Aorta (tissue), 5 donors: ENCODE results near the gene PSME4. TPM values are rescaled to one million over a fixed set of nuclear protein-coding genes. Genes with fewer than 3 reads are reported as not detected.

Source experiments
- ATAC-seq: fragments of 200-7000 bp; cut with Tn5 transposase; one replicate; pipeline ENCODE4 v1.9.1; 2022; ENCODE audit warnings: moderate library complexity; ENCODE audit not compliant: low FRiP score
- DNase-seq, 2 donors: peaks; one replicate each; pipeline ENCODE4 v3.0.0-alpha.2; 2020
- H3K27ac ChIP-seq, 2 donors: one replicate each; pipeline ENCODE4 v1.5.1; 2013; ENCODE audit warnings: low read length in 2 of 2, mild to moderate bottlenecking in 2 of 2, moderate library complexity in 2 of 2, control low read depth in 1 of 2, inconsistent platforms in 1 of 2, low read depth in 1 of 2
- H3K27me3 ChIP-seq, 2 donors: one replicate each; pipeline ENCODE4 v1.6.1; 2013; ENCODE audit warnings: control low read depth in 1 of 2, low read length in 1 of 2, mild to moderate bottlenecking in 1 of 2, moderate library complexity in 1 of 2; ENCODE audit not compliant: insufficient read depth in 2 of 2, control insufficient read depth in 1 of 2
- H3K36me3 ChIP-seq, 2 donors: one replicate each; pipeline ENCODE4 v1.6.1; 2013; ENCODE audit warnings: control low read depth in 1 of 2, low read length in 1 of 2, mild to moderate bottlenecking in 1 of 2; ENCODE audit not compliant: insufficient read depth in 2 of 2, control insufficient read depth in 1 of 2
- H3K4me1 ChIP-seq, 2 donors: one replicate each; pipeline ENCODE4 v1.6.1; 2013; ENCODE audit warnings: low read length in 2 of 2, control low read depth in 1 of 2, mild to moderate bottlenecking in 1 of 2, moderate library complexity in 1 of 2; ENCODE audit not compliant: insufficient read depth in 2 of 2, control insufficient read depth in 1 of 2
- H3K4me3 ChIP-seq, 2 donors: one replicate each; pipeline ENCODE4 v1.5.1; 2013; ENCODE audit warnings: low read length in 2 of 2, control low read depth in 1 of 2, mild to moderate bottlenecking in 1 of 2
- H3K9me3 ChIP-seq: one replicate; pipeline ENCODE4 v1.6.1; 2013; ENCODE audit warnings: mild to moderate bottlenecking, low read length; ENCODE audit not compliant: control insufficient read depth
- WGBS, 2 donors: extraction: QIAGEN DNeasy Blood & Tissue Kit; methylation state at CpG; one replicate each; pipeline ENCODE4 v1.1.7; 2013; 5-methylcytosine and 5-hydroxymethylcytosine counted together
- intact Hi-C, 2 donors: fragments of 100-400 bp; cut with DNase I; formaldehyde crosslinking; loops; one replicate each; pipeline versions ENCODE4 v1.14.2 to v1.15.0; 2022
- polyA plus RNA-seq, 2 donors: library from polyadenylated mRNA; stranded (reverse); fragments of 200-250 nt; gene quantifications; one replicate each; pipeline ENCODE4 v1.2.3, GENCODE V29; 2013
- total RNA-seq, 2 donors: library from RNA; stranded (reverse); fragmentation: NEBNext Ultra II Directional; extraction: Animal tissue kit (Norgen Biotek cat#: 25700); gene quantifications; one replicate each; pipeline ENCODE4 v1.2.1, GENCODE V29; 2021
- donor health status: healthy with polysubstance abuse.
- donor health status: Bipolar disorder and iron deficiency.
- donor health status: DM: no; HTN: no; CAD: no.
- donor health status: DM: no; HTN: no; CAD: no.
- donor health status: DM: yes; HTN: yes; CAD: no.

PSME4 gene
- total and polyA plus RNA-seq, 4 donors = 10.5 to 51.8 (median 36.8) TPM

- intact Hi-C loops = no loop called here
- no peak overlapping the region for H3K27ac ChIP-seq
- DNase-seq (no peak), ATAC-seq (no peak)
- no peaks in the 10 kb centered on the region for H3K27me3 ChIP-seq
- H3K9me3 ChIP-seq = no peaks in the 10 kb centered on the region
- H3K4me1 ChIP-seq = no peaks in the 10 kb centered on the region
- 88 to 92% methylated on average over 3 of the region's 3 CpGs for WGBS, 2 donors
- no peak overlapping the region for H3K4me3 ChIP-seq
- H3K36me3 ChIP-seq = peaks cover 0 to 2% of the 10 kb centered on the region in 2 donors
Measured at GRCh38 chr2:53880756-53881155, 90.0 kb downstream of the PSME4 start.

DNA sequence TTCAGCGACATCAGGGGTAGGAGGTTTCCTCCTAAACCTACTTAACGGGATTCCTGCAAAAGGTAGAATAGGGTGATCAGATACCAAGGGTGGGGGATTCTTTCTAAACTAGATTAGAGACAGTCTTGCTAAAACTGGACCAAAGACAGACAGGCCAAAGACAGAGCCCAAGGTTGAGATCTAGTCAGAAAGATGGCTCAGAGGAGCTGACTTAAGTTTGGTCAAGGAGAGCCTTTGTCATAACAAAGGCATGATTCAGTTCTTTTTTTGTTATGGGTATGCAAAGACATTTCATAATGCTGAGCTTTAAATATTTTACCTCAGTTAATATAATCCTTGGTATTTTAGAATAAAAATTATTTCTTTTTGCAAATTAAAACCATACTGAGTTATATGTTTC is 93.2 kb downstream of the PSME4 start:
- H3K27me3 ChIP-seq = no peaks in the 10 kb centered on the region
- H3K4me3 ChIP-seq = no peak overlapping the region
- DNase-seq = no peak
- ATAC-seq = no peak
- no peaks in the 10 kb centered on the region for H3K9me3 ChIP-seq
- H3K27ac ChIP-seq = no peak overlapping the region
- peaks cover 0 to 2% of the 10 kb centered on the region in 2 donors for H3K36me3 ChIP-seq
- intact Hi-C loops = no loop called here
- H3K4me1 ChIP-seq = no peaks in the 10 kb centered on the region
- 94 to 95% methylated on average over 2 of the region's 2 CpGs for WGBS, 2 donors

DNA sequence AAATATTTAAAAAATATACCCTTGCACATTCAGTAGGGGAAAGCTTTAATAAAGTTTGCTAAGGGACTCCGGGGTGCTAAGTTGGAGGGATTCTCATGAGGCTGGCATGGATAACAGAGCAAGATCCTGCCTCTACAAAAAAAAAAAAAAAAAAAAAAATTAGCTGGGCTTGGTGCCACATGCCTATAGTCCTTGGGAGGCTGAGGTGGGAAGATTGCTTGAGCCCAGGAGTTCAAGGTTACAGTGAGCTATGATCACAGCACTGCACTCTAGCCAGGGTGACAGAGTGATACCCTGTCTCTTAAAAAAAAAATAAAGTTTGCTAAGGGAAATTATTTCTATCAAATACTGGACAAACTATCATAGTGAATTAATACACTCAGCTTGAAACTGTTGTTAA is 93.7 kb downstream of the PSME4 start:
- WGBS, 2 donors = 36 to 48% methylated on average over 1 of the region's 1 CpG
- peaks cover 0 to 2% of the 10 kb centered on the region in 2 donors for H3K36me3 ChIP-seq
- ATAC-seq (no peak), DNase-seq (no peak)
- intact Hi-C loops = no loop called here
- H3K9me3 ChIP-seq = no peaks in the 10 kb centered on the region
- H3K27me3 ChIP-seq = no peaks in the 10 kb centered on the region
- H3K4me3 ChIP-seq = no peak overlapping the region
- no peaks in the 10 kb centered on the region for H3K4me1 ChIP-seq
- no peak overlapping the region for H3K27ac ChIP-seq

GRCh38 chr2:53874401-53874950 is 96.3 kb downstream of the PSME4 start:
- DNase-seq (no peak), ATAC-seq (no peak)
- Histone ChIP-seq H3K9me3 (no peaks in the 10 kb centered on the region), H3K27ac (no peak overlapping the region), H3K27me3 (no peaks in the 10 kb centered on the region), H3K36me3 (peaks cover 0 to 2% of the 10 kb centered on the region in 2 donors), H3K4me3 (no peak overlapping the region), H3K4me1 (no peaks in the 10 kb centered on the region)
- intact Hi-C loops = no loop called here
- WGBS, 2 donors = 93 to 95% methylated on average over 7 of the region's 7 CpGs

- no peaks in the 10 kb centered on the region for H3K9me3 ChIP-seq
- DNase-seq = no peak
- H3K27me3 ChIP-seq = no peaks in the 10 kb centered on the region
- 95 to 98% methylated on average over 2 of the region's 2 CpGs for WGBS, 2 donors
- ATAC-seq = no peak
- no peak overlapping the region for H3K27ac ChIP-seq
- intact Hi-C loops = no loop called here
- peaks cover 7 to 8% of the 10 kb centered on the region in 2 donors for H3K36me3 ChIP-seq
- H3K4me3 ChIP-seq = no peak overlapping the region
- H3K4me1 ChIP-seq = no peaks in the 10 kb centered on the region
Measured at GRCh38 chr2:53867773-53868172, 103.0 kb downstream of the PSME4 start.

DNA sequence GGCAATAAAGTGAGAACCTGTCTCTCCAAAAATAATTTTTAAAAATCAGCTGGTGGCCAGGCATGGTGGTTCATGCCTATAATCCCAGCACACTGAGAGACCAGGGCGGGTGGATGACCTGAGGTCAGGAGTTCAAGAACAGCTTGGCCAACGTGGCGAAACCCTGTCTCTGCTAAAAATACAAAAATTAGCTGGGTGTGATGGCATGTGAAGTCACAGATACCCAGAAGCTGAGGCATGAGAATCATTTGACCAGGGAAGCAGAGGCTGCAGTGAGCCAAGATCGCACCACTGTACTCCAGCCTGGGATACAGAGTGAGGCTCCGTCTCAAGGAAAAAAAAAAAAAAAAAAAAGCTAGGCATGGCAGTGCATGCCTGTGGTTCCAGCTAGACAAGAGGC is 103.6 kb downstream of the PSME4 start:
- ATAC-seq (no peak), DNase-seq (no peak)
- Histone ChIP-seq H3K27ac (no peak overlapping the region), H3K27me3 (no peaks in the 10 kb centered on the region), H3K4me1 (no peaks in the 10 kb centered on the region), H3K4me3 (no peak overlapping the region), H3K36me3 (peaks cover 7 to 8% of the 10 kb centered on the region in 2 donors), H3K9me3 (no peaks in the 10 kb centered on the region)
- intact Hi-C loops = no loop called here
- 82 to 90% methylated on average over 5 of the region's 5 CpGs for WGBS, 2 donors

- intact Hi-C loops = no loop called here
- WGBS, 2 donors = 75 to 82% methylated on average over 5 of the region's 5 CpGs
- H3K4me3 ChIP-seq = no peak overlapping the region
- H3K4me1 ChIP-seq = no peaks in the 10 kb centered on the region
- peaks cover 7 to 8% of the 10 kb centered on the region in 2 donors for H3K36me3 ChIP-seq
- H3K9me3 ChIP-seq = no peaks in the 10 kb centered on the region
- no peak for DNase-seq
- no peaks in the 10 kb centered on the region for H3K27me3 ChIP-seq
- no peak for ATAC-seq
- no peak overlapping the region for H3K27ac ChIP-seq
Measured at GRCh38 chr2:53865962-53866361, 104.8 kb downstream of the PSME4 start.

- Histone ChIP-seq H3K4me1 (no peaks in the 10 kb centered on the region), H3K36me3 (peaks cover 7 to 8% of the 10 kb centered on the region in 2 donors), H3K4me3 (no peak overlapping the region), H3K27me3 (no peaks in the 10 kb centered on the region), H3K9me3 (no peaks in the 10 kb centered on the region), H3K27ac (no peak overlapping the region)
- ATAC-seq (no peak), DNase-seq (no peak)
- 86 to 91% methylated on average over 2 of the region's 2 CpGs for WGBS, 2 donors
- intact Hi-C loops = no loop called here
Measured at GRCh38 chr2:53865264-53865663, 105.5 kb downstream of the PSME4 start.

DNA sequence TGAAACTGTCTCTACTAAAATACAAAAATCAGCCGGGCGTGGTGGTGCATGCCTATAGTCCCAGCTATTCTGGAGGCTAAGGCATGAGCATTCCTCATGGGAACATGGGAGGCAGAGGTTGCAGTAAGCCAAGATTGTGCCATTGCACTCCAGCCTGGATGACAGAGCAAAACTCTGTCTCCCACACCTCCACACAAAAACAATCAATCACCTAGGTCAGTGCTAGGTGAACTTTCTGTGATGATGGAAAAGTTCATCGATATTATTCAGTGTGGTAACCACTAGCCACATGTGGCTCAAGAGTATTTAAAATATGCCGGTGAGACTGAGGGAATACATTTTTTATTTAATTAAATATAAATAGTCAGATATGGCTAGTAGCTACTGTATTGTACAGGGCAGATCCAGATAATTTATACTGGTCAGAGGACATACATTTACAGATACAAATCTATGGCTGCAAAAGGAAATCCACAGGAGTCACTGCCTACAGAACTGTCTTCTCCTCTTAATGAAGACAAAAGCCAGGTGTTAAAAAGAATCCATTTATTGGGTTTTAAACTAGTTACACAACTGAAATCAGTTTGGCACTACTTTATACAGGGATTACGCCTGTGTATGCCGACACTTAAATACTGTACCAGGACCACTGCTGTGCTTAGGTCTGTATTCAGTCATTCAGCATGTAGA is 107.1 kb downstream of the PSME4 start:
- Histone ChIP-seq H3K4me3 (no peak overlapping the region), H3K4me1 (no peaks in the 10 kb centered on the region), H3K27ac (no peak overlapping the region), H3K36me3 (peaks cover 7 to 8% of the 10 kb centered on the region in 2 donors), H3K27me3 (no peaks in the 10 kb centered on the region), H3K9me3 (no peaks in the 10 kb centered on the region)
- ATAC-seq (no peak), DNase-seq (no peak)
- intact Hi-C loops = no loop called here
- 88 to 93% methylated on average over 6 of the region's 6 CpGs for WGBS, 2 donors
